IMR-90 (cell line): ENCODE results near the gene TRPM3. TPM values are rescaled to one million over a fixed set of nuclear protein-coding genes. Genes with fewer than 3 reads are reported as not detected.

ENCODE experiments used
- ATAC-seq: fragments of 200-7000 bp; cut with Tn5 transposase; 2 replicates; pipeline ENCODE4 v1.9.1; 2020; ENCODE audit warnings: low read depth, mild to moderate bottlenecking, moderate library complexity
- BruUV-seq: library from RNA; stranded (reverse); fragments of 400-500 nt; replicated peaks from 2 replicates; lab custom pipeline; 2021; lab: Mats Ljungman, UMichigan
- CTCF ChIA-PET: fragments of 300-600 bp; formaldehyde crosslinking; extraction: SDS; loops from one replicate; lab custom pipeline; 2021; ENCODE audit warnings: antibody characterized with exemption; lab: Yijun Ruan, JAX
- POLR2A ChIA-PET: fragments of 300-600 bp; sonication (Branson Sonifier 250); formaldehyde crosslinking; loops from one replicate; lab custom pipeline; 2022; ENCODE audit warnings: antibody characterized with exemption; ENCODE audit not compliant: unreplicated experiment; lab: Charles Lee
- DNase-seq: peaks from one replicate; pipeline ENCODE4 v3.0.0; 2013
- H2AFZ ChIP-seq: replicated peaks from 2 replicates; pipeline ENCODE3; 2013; ENCODE audit warnings: low read length, mild to moderate bottlenecking; ENCODE audit not compliant: poor library complexity
- H2AK5ac ChIP-seq: 2 replicates; pipeline ENCODE4 v1.6.1; 2013; ENCODE audit warnings: low read depth, low read length, inconsistent platforms
- H2AK9ac ChIP-seq: replicated peaks from 2 replicates; pipeline ENCODE3; 2013; ENCODE audit warnings: mild to moderate bottlenecking, low read depth, low read length, moderate library complexity; ENCODE audit not compliant: poor library complexity
- H2BK120ac ChIP-seq: 2 replicates; pipeline ENCODE4 v1.6.1; 2013; ENCODE audit warnings: low read depth, low read length, inconsistent platforms
- H2BK15ac ChIP-seq: 3 replicates; pipeline ENCODE4 v1.6.1; 2013; ENCODE audit warnings: low read depth, low read length, inconsistent platforms
- H2BK20ac ChIP-seq: 2 replicates; pipeline ENCODE4 v1.6.1; 2013; ENCODE audit warnings: low read depth, mild to moderate bottlenecking, inconsistent platforms, low read length, moderate library complexity
- H2BK5ac ChIP-seq: 2 replicates; pipeline ENCODE4 v1.6.1; 2013; ENCODE audit warnings: mild to moderate bottlenecking, low read depth, low read length, inconsistent platforms; ENCODE audit not compliant: poor library complexity, severe bottlenecking
- H3K14ac ChIP-seq: replicated peaks from 2 replicates; pipeline ENCODE4 v1.6.1; 2013; ENCODE audit warnings: low read depth, low read length, inconsistent platforms
- H3K18ac ChIP-seq: 2 replicates; pipeline ENCODE4 v1.6.1; 2013; ENCODE audit warnings: low read depth, low read length, control low read depth
- H3K23ac ChIP-seq: 2 replicates; pipeline ENCODE4 v1.6.1; 2013; ENCODE audit warnings: low read depth, low read length, inconsistent platforms
- H3K27ac ChIP-seq: 2 replicates; pipeline ENCODE4 v1.5.1; 2013; ENCODE audit warnings: mild to moderate bottlenecking, control low read depth, low read length; ENCODE audit not compliant: insufficient read depth
- H3K27me3 ChIP-seq: 2 replicates; pipeline ENCODE4 v1.6.1; 2013; ENCODE audit warnings: low read length; ENCODE audit not compliant: control insufficient read depth, insufficient read depth
- H3K36me3 ChIP-seq: 2 replicates; pipeline ENCODE4 v1.6.1; 2013; ENCODE audit warnings: low read length, mixed read lengths; ENCODE audit not compliant: control insufficient read depth, insufficient read depth
- H3K4ac ChIP-seq: 2 replicates; pipeline ENCODE4 v1.6.1; 2013; ENCODE audit warnings: low read depth, low read length, inconsistent platforms
- H3K4me1 ChIP-seq: 2 replicates; pipeline ENCODE4 v1.6.1; 2013; ENCODE audit warnings: low read length, mixed read lengths; ENCODE audit not compliant: control insufficient read depth, insufficient read depth
- H3K4me2 ChIP-seq: 2 replicates; pipeline ENCODE4 v1.6.1; 2013; ENCODE audit warnings: low read depth, mild to moderate bottlenecking, control low read depth, low read length, moderate library complexity
- H3K4me3 ChIP-seq: 2 replicates; pipeline ENCODE4 v1.5.1; 2013; ENCODE audit warnings: low read depth, mild to moderate bottlenecking, control low read depth, low read length, moderate library complexity; ENCODE audit not compliant: insufficient read depth
- H3K56ac ChIP-seq: 2 replicates; pipeline ENCODE4 v1.6.1; 2013; ENCODE audit warnings: low read length, inconsistent platforms; ENCODE audit not compliant: insufficient read depth; ENCODE audit errors: extremely low read depth
- H3K79me1 ChIP-seq, 2 experiments: 2 replicates each; pipeline ENCODE4 v1.6.1; 2013; ENCODE audit warnings: low read length in 2 of 2, inconsistent platforms in 1 of 2, low read depth in 1 of 2
- H3K9ac ChIP-seq: 2 replicates; pipeline ENCODE4 v1.6.1; 2013; ENCODE audit warnings: low read depth, low read length, control low read depth
- H3K9me1 ChIP-seq: 2 replicates; pipeline ENCODE4 v1.6.1; 2013; ENCODE audit warnings: low read length, inconsistent platforms; ENCODE audit not compliant: insufficient read depth
- H3K9me3 ChIP-seq: 2 replicates; pipeline ENCODE4 v1.6.1; 2013; ENCODE audit warnings: low read length; ENCODE audit not compliant: control insufficient read depth, insufficient read depth
- H4K20me1 ChIP-seq: 2 replicates; pipeline ENCODE4 v1.6.1; 2013; ENCODE audit warnings: low read length, inconsistent platforms; ENCODE audit not compliant: insufficient read depth
- H4K5ac ChIP-seq: 2 replicates; pipeline ENCODE4 v1.6.1; 2013; ENCODE audit warnings: mild to moderate bottlenecking, low read depth, low read length, control low read depth
- H4K8ac ChIP-seq, 2 experiments: 2 replicates each; pipeline ENCODE4 v1.6.1; 2013; ENCODE audit warnings: low read depth in 2 of 2, low read length in 2 of 2, control low read depth in 1 of 2, inconsistent platforms in 1 of 2
- H4K91ac ChIP-seq: 2 replicates; pipeline ENCODE4 v1.6.1; 2013; ENCODE audit warnings: low read depth, low read length, inconsistent platforms; ENCODE audit not compliant: insufficient read depth
- BHLHE40 ChIP-seq: fragments of 150-350 bp; IDR thresholded peaks from 2 replicates; pipeline ENCODE4 v1.6.1; 2016; ENCODE audit warnings: mild to moderate bottlenecking, low read depth, low read length
- CEBPB ChIP-seq: IDR thresholded peaks from 2 replicates; pipeline ENCODE4 v1.6.1; 2012; ENCODE audit warnings: low read depth, low read length, improper control_type of control experiment
- CHD1 ChIP-seq: IDR thresholded peaks from 2 replicates; pipeline ENCODE4 v1.6.1; 2012; ENCODE audit warnings: low read depth, low read length, improper control_type of control experiment
- CTCF ChIP-seq: conservative IDR thresholded peaks from 2 replicates; pipeline ENCODE4 v1.5.1; 2012; ENCODE audit warnings: mild to moderate bottlenecking, low read depth, low read length, improper control_type of control experiment
- RFX5 ChIP-seq: IDR thresholded peaks from 2 replicates; pipeline ENCODE4 v1.8.0; 2012; ENCODE audit warnings: low read depth, mild to moderate bottlenecking, low read length, moderate library complexity
- WGBS, 2 experiments: methylation state at CpG; one replicate each; pipeline versions ENCODE4 v1.1.5 to v1.1.7; 2013; ENCODE audit warnings: missing lambda C conversion rate in 2 of 2; ENCODE audit not compliant: insufficient read length in 1 of 2; ENCODE audit errors: extremely low coverage in 2 of 2; 5-methylcytosine and 5-hydroxymethylcytosine counted together
- dilution Hi-C: fragments of 300-500 bp; cut with HindIII; formaldehyde crosslinking; loops from one replicate; pipeline ENCODE4 v1.14.3; 2018; ENCODE audit warnings: low sequenced_read_pairs; ENCODE audit not compliant: unreplicated experiment
- in situ Hi-C: fragments of 300-500 bp; cut with MboI; formaldehyde crosslinking; loops from 3 replicates; pipeline ENCODE4 v1.14.3; 2019; ENCODE audit warnings: low sequenced_read_pairs, inconsistent platforms, mixed read lengths
- intact Hi-C: fragments of 100-400 bp; cut with micrococcal nuclease; formaldehyde crosslinking; loops from 2 replicates; pipeline ENCODE4 v1.10.0; 2022
- polyA plus RNA-seq, 3 experiments: library from polyadenylated mRNA; depleted of rRNA; stranded (reverse); fragments of >200 nt; gene quantifications; 2 replicates each; pipeline ENCODE4 v1.2.3, GENCODE V29; 2012; ENCODE audit warnings: low replicate concordance in 1 of 3
- total RNA-seq: library from RNA; depleted of rRNA; stranded (reverse); fragments of >200 nt; gene quantifications from 2 replicates; pipeline ENCODE4 v1.2.3, GENCODE V29; 2012

Gene TRPM3
- total and polyA plus RNA-seq, 2 of the 4 experiments (the other 2 are of a cell fraction) = not detected

GRCh38 chr9:70936536-70936935 lies 184.9 kb downstream of the TRPM3 start:
- H2AK5ac ChIP-seq = no peak overlapping the region
- H4K91ac ChIP-seq = no peak overlapping the region
- H2AK9ac ChIP-seq = no peak overlapping the region
- no peaks in the 10 kb centered on the region for H3K36me3 ChIP-seq
- in situ Hi-C loops = no loop called here
- peaks cover 24% of the 10 kb centered on the region for H3K27me3 ChIP-seq
- no peak overlapping the region for H3K4me2 ChIP-seq
- no peak overlapping the region for H2BK120ac ChIP-seq
- ChIA-PET POLR2A (no interaction called here), CTCF (interaction anchor here (0.6 to 1.6 kb wide), 3 partner anchors 10 to 349 kb away, joined by 3 to 4 read pairs (median 4); no protein-coding TSS in a partner anchor)
- H3K9me1 ChIP-seq = no peaks in the 10 kb centered on the region
- H3K23ac ChIP-seq = no peak overlapping the region
- intact Hi-C loops = no loop called here
- no peaks in the 10 kb centered on the region for H3K9me3 ChIP-seq
- H3K4me1 ChIP-seq = no peaks in the 10 kb centered on the region
- no peak overlapping the region for H3K14ac ChIP-seq
- H4K8ac ChIP-seq = no peak overlapping the region
- H4K20me1 ChIP-seq = no peaks in the 10 kb centered on the region
- H3K4ac ChIP-seq = no peak overlapping the region
- no peak overlapping the region for H2BK15ac ChIP-seq
- no peak overlapping the region for H4K5ac ChIP-seq
- no peak overlapping the region for H3K4me3 ChIP-seq
- no peaks in the 10 kb centered on the region for H3K79me1 ChIP-seq
- H2BK20ac ChIP-seq = no peak overlapping the region
- dilution Hi-C loops = no loop called here
- no peak overlapping the region for H3K18ac ChIP-seq
- no peak overlapping the region for H3K56ac ChIP-seq
- no peak overlapping the region for H2AFZ ChIP-seq
- H3K27ac ChIP-seq = no peak overlapping the region
- no peak for ATAC-seq
- no peak overlapping the region for H2BK5ac ChIP-seq
- no peak for TF ChIP-seq BHLHE40
- TF ChIP-seq CTCF = no peak
- TF ChIP-seq CHD1 = no peak
- no peak for TF ChIP-seq CEBPB
- no peak for TF ChIP-seq RFX5
- no CpG with 5 or more reads among the region's 2 CpGs for WGBS, 2 experiments
- DNase-seq = no peak
- no TSS peak for BruUV-seq
- H3K9ac ChIP-seq = no peak overlapping the region
